Calu3 (cell line): Measurements from ENCODE around the gene RTP3. TPM values are rescaled to one million over a fixed set of nuclear protein-coding genes. Genes with fewer than 3 reads are reported as not detected.

ENCODE experiments used
- BruUV-seq: library from RNA; stranded (reverse); fragments of 400-500 nt; replicated peaks from 2 replicates; lab custom pipeline; 2021; lab: Mats Ljungman, UMichigan
- CTCF ChIA-PET: fragments of 300-600 bp; sonication (Branson Sonifier 250); formaldehyde crosslinking; loops from one replicate; lab custom pipeline; 2022; ENCODE audit warnings: antibody characterized with exemption; lab: Charles Lee
- DNase-seq: peaks from one replicate; pipeline ENCODE4 v3.0.0; 2022
- H3K27ac Mint-ChIP-seq: one replicate; pipeline ENCODE4 v1.8.0; 2022; ENCODE audit warnings: mixed read lengths; ENCODE audit not compliant: unreplicated experiment
- H3K27me3 Mint-ChIP-seq: one replicate; pipeline ENCODE4 v1.8.0; 2022; ENCODE audit warnings: mixed read lengths; ENCODE audit not compliant: unreplicated experiment
- H3K36me3 Mint-ChIP-seq: one replicate; pipeline ENCODE4 v1.8.0; 2022; ENCODE audit warnings: mild to moderate bottlenecking, moderate library complexity, mixed read lengths; ENCODE audit not compliant: insufficient read depth, unreplicated experiment
- H3K4me1 Mint-ChIP-seq: one replicate; pipeline ENCODE4 v1.8.0; 2022; ENCODE audit warnings: mild to moderate bottlenecking, low read depth, mixed read lengths; ENCODE audit not compliant: unreplicated experiment
- H3K4me3 Mint-ChIP-seq: one replicate; pipeline ENCODE4 v1.8.0; 2022; ENCODE audit warnings: mild to moderate bottlenecking, low read depth, moderate library complexity, mixed read lengths; ENCODE audit not compliant: unreplicated experiment
- H3K9me3 Mint-ChIP-seq: one replicate; pipeline ENCODE4 v1.8.0; 2022; ENCODE audit warnings: low read depth, mixed read lengths; ENCODE audit not compliant: unreplicated experiment
- intact Hi-C: fragments of 100-400 bp; cut with micrococcal nuclease; formaldehyde crosslinking; loops from one replicate; pipeline ENCODE4 v1.10.0; 2022; ENCODE audit not compliant: unreplicated experiment
- total RNA-seq: library from RNA; stranded (reverse); gene quantifications from 2 replicates; pipeline ENCODE4 v1.2.3, GENCODE V29; 2022
- TF ChIP-seq, protein P1 (sequence below): fragments of 200-600 bp; IDR thresholded peaks from one replicate; pipeline ENCODE4 v1.8.0; 2022; ENCODE audit warnings: antibody characterized with exemption; ENCODE audit not compliant: unreplicated experiment

Gene RTP3
- total RNA-seq, 1 experiment from 2014 or later = not detected

DNA sequence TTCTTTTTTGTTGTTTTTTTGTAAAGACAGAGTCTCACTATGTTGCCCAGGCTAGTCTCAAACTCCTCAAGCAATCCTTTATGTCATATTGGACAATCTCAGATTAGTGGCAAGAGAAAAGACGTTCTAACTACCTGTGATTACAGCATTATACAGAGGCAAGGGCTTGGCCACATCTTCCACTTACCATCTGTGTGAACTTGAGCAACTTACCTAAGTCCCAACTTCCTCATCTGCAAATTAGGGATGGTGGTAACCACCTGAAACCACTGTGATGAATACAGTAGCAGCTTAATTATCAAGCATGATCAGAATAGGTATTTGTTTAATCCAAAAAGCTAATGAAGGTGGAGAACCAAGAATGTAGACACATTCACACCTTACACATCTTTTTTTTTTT lies 52.2 kb downstream of the RTP3 start:
- no peak overlapping the region for H3K4me3 Mint-ChIP-seq
- intact Hi-C loops = no loop called here
- no TSS peak for BruUV-seq
- no peaks in the 10 kb centered on the region for H3K27me3 Mint-ChIP-seq
- no peaks in the 10 kb centered on the region for H3K9me3 Mint-ChIP-seq
- DNase-seq = no peak
- H3K36me3 Mint-ChIP-seq = no peaks in the 10 kb centered on the region
- H3K27ac Mint-ChIP-seq = no peak overlapping the region
- CTCF ChIA-PET = no interaction called here
- peaks cover 8% of the 10 kb centered on the region for H3K4me1 Mint-ChIP-seq
- TF ChIP-seq, protein P1, sequence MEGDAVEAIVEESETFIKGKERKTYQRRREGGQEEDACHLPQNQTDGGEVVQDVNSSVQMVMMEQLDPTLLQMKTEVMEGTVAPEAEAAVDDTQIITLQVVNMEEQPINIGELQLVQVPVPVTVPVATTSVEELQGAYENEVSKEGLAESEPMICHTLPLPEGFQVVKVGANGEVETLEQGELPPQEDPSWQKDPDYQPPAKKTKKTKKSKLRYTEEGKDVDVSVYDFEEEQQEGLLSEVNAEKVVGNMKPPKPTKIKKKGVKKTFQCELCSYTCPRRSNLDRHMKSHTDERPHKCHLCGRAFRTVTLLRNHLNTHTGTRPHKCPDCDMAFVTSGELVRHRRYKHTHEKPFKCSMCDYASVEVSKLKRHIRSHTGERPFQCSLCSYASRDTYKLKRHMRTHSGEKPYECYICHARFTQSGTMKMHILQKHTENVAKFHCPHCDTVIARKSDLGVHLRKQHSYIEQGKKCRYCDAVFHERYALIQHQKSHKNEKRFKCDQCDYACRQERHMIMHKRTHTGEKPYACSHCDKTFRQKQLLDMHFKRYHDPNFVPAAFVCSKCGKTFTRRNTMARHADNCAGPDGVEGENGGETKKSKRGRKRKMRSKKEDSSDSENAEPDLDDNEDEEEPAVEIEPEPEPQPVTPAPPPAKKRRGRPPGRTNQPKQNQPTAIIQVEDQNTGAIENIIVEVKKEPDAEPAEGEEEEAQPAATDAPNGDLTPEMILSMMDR = no peak

Other genes starting within 250 kb of the RTP3 start
- not detected in 2 replicates for gene CCR2, start 143.9 kb upstream of the RTP3 start, total RNA-seq
- gene CCR5, start 127.0 kb upstream of the RTP3 start, total RNA-seq = not detected in 2 replicates
- 0.54 TPM in 1 of 2 replicates, not detected in the other for gene CCRL2, start 90.7 kb upstream of the RTP3 start, total RNA-seq
- gene LTF, start 33.1 kb upstream of the RTP3 start, total RNA-seq = not detected in 2 replicates
- not detected in 2 replicates for gene LRRC2, start 68.3 kb downstream of the RTP3 start, total RNA-seq
- not detected in 2 replicates for gene FAM240A, start 114.5 kb downstream of the RTP3 start, total RNA-seq
- 39.6 and 46.7 TPM in 2 replicates for gene ALS2CL, start 195.7 kb downstream of the RTP3 start, total RNA-seq
- gene TMIE, start 203.4 kb downstream of the RTP3 start, total RNA-seq = 0.26 TPM in 1 of 2 replicates, not detected in the other
- not detected in 2 replicates for gene PRSS50, start 219.9 kb downstream of the RTP3 start, total RNA-seq